Measurements from ENCODE around the gene LRRC2. TPM values are rescaled to one million over a fixed set of nuclear protein-coding genes. Genes with fewer than 3 reads are reported as not detected.

Gene LRRC2
- total and polyA plus RNA-seq, 2 donors (not counting 3 experiments of a cell fraction or from before 2014, with no cell fraction given), result 0.14 to 0.73 TPM

- FAIRE-seq (peak; percentile 86), DNase-seq (ENCODE audit: low read depth, low spot score) (peak; percentile 36)
- TF ChIP-seq MYC (IDR thresholded peaks at IDR 0.05; ENCODE audit: low read depth, low read length) (no peak), CTCF (IDR thresholded peaks at IDR 0.05; ENCODE audit: extremely low read depth in 1 of 2, insufficient read depth in 1 of 2, low read depth in 1 of 2, low read length in 2 of 2) (peak; percentile 25 to 28)
- Histone ChIP-seq H3K9me3 (replicated peaks; ENCODE audit: control insufficient read depth, insufficient read depth, low read length) (no peaks in the 10 kb centered on the region), H3K27ac (ENCODE audit: insufficient read depth, low read depth, low read length) (no peak overlapping the region), H3K9me1 (replicated peaks; ENCODE audit: control insufficient read depth, extremely low read depth, insufficient read depth, low read length) (no peaks in the 10 kb centered on the region), H3K36me3 (ENCODE audit: control insufficient read depth in 2 of 2, extremely low read depth in 1 of 2, insufficient read depth in 2 of 2, low read length in 2 of 2) (no peaks in the 10 kb centered on the region), H3K4me1 (ENCODE audit: control insufficient read depth, extremely low read depth, insufficient read depth, low read length) (peaks cover 12% of the 10 kb centered on the region), H3K79me2 (ENCODE audit: control insufficient read depth, insufficient read depth, low read length) (no peaks in the 10 kb centered on the region), H3K4me3 (replicated peaks in 1 of 3; ENCODE audit: insufficient read depth in 1 of 3, low read depth in 1 of 3, low read length in 3 of 3) (no peak overlapping the region), H4K20me1 (replicated peaks; ENCODE audit: control insufficient read depth, extremely low read depth, insufficient read depth, low read length) (no peaks in the 10 kb centered on the region), H3K27me3 (ENCODE audit: control insufficient read depth in 2 of 2, insufficient read depth in 2 of 2, low read length in 2 of 2) (no peaks in the 10 kb centered on the region), H3K4me2 (ENCODE audit: insufficient read depth, low read length) (no peak overlapping the region), H3K9ac (replicated peaks; ENCODE audit: extremely low read depth, insufficient read depth, low read length) (no peak overlapping the region), H2AFZ (ENCODE audit: low read depth, low read length) (peak overlapping the region; percentile 43)
- BruUV-seq (replicated peaks), result no TSS peak
- ChIA-PET POLR2A (no interaction called here), CTCF (interaction anchor here (0.7 to 5.4 kb wide), 17 partner anchors 8 to 132 kb away, joined by 3 to 47 read pairs (median 5); partner anchors contain the start of gene LRRC2)
- dilution Hi-C loops (cut with MboI; ENCODE audit: extremely low pct_ligation_motif_present, low sequenced_read_pairs) (no loop called here), intact Hi-C loops (cut with micrococcal nuclease) (loop anchor here (2.0 kb wide), 1 partner anchor 62 kb away; no protein-coding TSS in a partner anchor)
These were observed 69.2 kb downstream of the LRRC2 start for GRCh38 chr3:46496746-46497555.

DNA sequence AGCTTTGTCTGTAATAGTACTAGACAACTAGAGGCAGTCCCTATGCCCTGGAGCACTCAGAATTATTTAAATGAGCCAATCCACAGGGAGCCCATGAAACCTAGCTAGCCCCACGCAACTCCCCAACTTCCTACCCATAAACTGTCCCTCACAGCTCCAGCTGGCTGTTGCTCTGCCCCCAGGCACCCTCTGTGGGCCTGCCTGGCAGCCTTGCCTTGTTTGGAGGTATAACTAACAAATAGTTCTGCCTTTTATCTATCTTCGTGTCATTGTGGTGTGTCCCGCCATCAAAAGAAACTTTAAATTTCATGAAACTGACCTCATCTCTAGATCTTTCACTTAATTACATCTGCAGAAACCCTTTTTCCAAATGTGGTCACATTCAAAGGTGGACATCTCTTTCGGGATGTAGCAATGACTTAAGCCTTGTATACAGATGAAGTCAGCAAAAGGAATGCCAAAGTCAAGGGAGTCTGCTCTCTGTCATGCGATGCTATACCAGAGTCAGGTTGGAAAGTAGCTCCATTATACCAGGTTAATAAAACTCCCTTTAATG, 70.1 kb downstream of the LRRC2 start:
- CTCF ChIA-PET, result interaction anchor here (1.2 to 5.4 kb wide), 9 partner anchors 14 to 133 kb away, joined by 4 to 47 read pairs (median 10); no protein-coding TSS in a partner anchor
- TF ChIP-seq GATA2 (IDR thresholded peaks at IDR 0.05; ENCODE audit: insufficient read depth, insufficient read length, low read depth, low read length) (no peak), EZH2 (IDR thresholded peaks at IDR 0.05; ENCODE audit: borderline replicate concordance, low read depth, low read length, severe bottlenecking) (no peak), POLR2A (IDR thresholded peaks at IDR 0.05; ENCODE audit: low read depth, low read length) (no peak), FOS (IDR thresholded peaks at IDR 0.05; ENCODE audit: borderline replicate concordance, insufficient read depth, low read length) (no peak), CTCF (IDR thresholded peaks at IDR 0.05; ENCODE audit: extremely low read depth in 1 of 2, insufficient read depth in 1 of 2, low read depth in 1 of 2, low read length in 2 of 2) (no peak), POLR2AphosphoS5 (IDR thresholded peaks at IDR 0.05; ENCODE audit: insufficient read depth, low read depth, low read length) (no peak), JUN (IDR thresholded peaks at IDR 0.05; ENCODE audit: borderline replicate concordance, insufficient read depth, insufficient read length, low read depth) (no peak), MYC (IDR thresholded peaks at IDR 0.05; ENCODE audit: low read depth, low read length) (no peak)
- TF ChIP-seq, protein P1, sequence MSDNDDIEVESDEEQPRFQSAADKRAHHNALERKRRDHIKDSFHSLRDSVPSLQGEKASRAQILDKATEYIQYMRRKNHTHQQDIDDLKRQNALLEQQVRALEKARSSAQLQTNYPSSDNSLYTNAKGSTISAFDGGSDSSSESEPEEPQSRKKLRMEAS (IDR thresholded peaks at IDR 0.05; ENCODE audit: insufficient read depth, insufficient read length), result no peak
- no TSS peak for BruUV-seq (replicated peaks)
- Histone ChIP-seq H3K4me1 (ENCODE audit: control insufficient read depth, extremely low read depth, insufficient read depth, low read length) (peaks cover 12% of the 10 kb centered on the region), H3K9ac (replicated peaks; ENCODE audit: extremely low read depth, insufficient read depth, low read length) (no peak overlapping the region), H3K4me2 (ENCODE audit: insufficient read depth, low read length) (no peak overlapping the region), H3K4me3 (replicated peaks in 1 of 3; ENCODE audit: insufficient read depth in 1 of 3, low read depth in 1 of 3, low read length in 3 of 3) (no peak overlapping the region), H3K36me3 (ENCODE audit: control insufficient read depth in 2 of 2, extremely low read depth in 1 of 2, insufficient read depth in 2 of 2, low read length in 2 of 2) (no peaks in the 10 kb centered on the region), H3K9me3 (replicated peaks; ENCODE audit: control insufficient read depth, insufficient read depth, low read length) (no peaks in the 10 kb centered on the region), H4K20me1 (replicated peaks; ENCODE audit: control insufficient read depth, extremely low read depth, insufficient read depth, low read length) (no peaks in the 10 kb centered on the region), H3K79me2 (ENCODE audit: control insufficient read depth, insufficient read depth, low read length) (no peaks in the 10 kb centered on the region), H3K27me3 (ENCODE audit: control insufficient read depth in 2 of 2, insufficient read depth in 2 of 2, low read length in 2 of 2) (peaks cover 0 to 1% of the 10 kb centered on the region in 2 experiments), H3K9me1 (replicated peaks; ENCODE audit: control insufficient read depth, extremely low read depth, insufficient read depth, low read length) (no peaks in the 10 kb centered on the region), H2AFZ (ENCODE audit: low read depth, low read length) (peak overlapping the region; percentile 12), H3K27ac (ENCODE audit: insufficient read depth, low read depth, low read length) (no peak overlapping the region)
- peak; percentile 54 for FAIRE-seq
- dilution Hi-C loops (cut with MboI; ENCODE audit: extremely low pct_ligation_motif_present, low sequenced_read_pairs), result no loop called here
- DNase-seq (ENCODE audit: low read depth, low spot score), result no peak
- POLR2A ChIA-PET, result no interaction called here
- intact Hi-C loops (cut with micrococcal nuclease), result loop anchor here (2.0 kb wide), 1 partner anchor 63 kb away; no protein-coding TSS in a partner anchor
